Measurements from ENCODE around the gene CEP68. TPM values are rescaled to one million over a fixed set of nuclear protein-coding genes. Genes with fewer than 3 reads are reported as not detected.
"Not testable (repeated sequence)": the region's sequence is repeated elsewhere in the genome, so short reads cannot be mapped to it uniquely, and the experiment has no call there.

CEP68 gene
- polyA plus RNA-seq, 3 donors from 2014 or later = 5.8 to 8.6 (median 7.9) TPM

GRCh38 chr2:65125457-65125856 is 69.2 kb downstream of the CEP68 start:
- not testable (repeated sequence) for H3K36me3 Mint-ChIP-seq
- peak overlapping the region in 1 of 6 donors; percentile 40 for H3K27ac Mint-ChIP-seq

GRCh38 chr2:65128297-65129190 is 72.3 kb downstream of the CEP68 start:
- Mint-ChIP-seq H3K36me3 (peaks cover 0 to 4% (median 0%) of the 10 kb centered on the region in 3 donors), H3K4me1 (peaks cover 53 to 65% of the 10 kb centered on the region in 2 donors), H3K9me3 (no peaks in the 10 kb centered on the region), H3K4me3 (peak overlapping the region; percentile 94 to 99 (median 99)), H3K27ac (peak overlapping the region; percentile 96 to 100 (median 99)), H3K27me3 (ENCODE audit: low read depth in 3 of 3) (peaks cover 2 to 10% (median 3%) of the 10 kb centered on the region in 3 donors)
- DNase-seq = no peak

More at GRCh38 chr2:65125457-65125856, 69.2 kb downstream of the CEP68 start:
- H3K9me3 Mint-ChIP-seq; DNase-seq; H3K27me3 Mint-ChIP-seq (ENCODE audit: low read depth in 3 of 3): not testable (repeated sequence)
- peaks cover 66 to 83% of the 10 kb centered on the region in 2 donors for H3K4me1 Mint-ChIP-seq
- H3K4me3 Mint-ChIP-seq = peak overlapping the region in 1 of 5 donors; percentile 10

DNA sequence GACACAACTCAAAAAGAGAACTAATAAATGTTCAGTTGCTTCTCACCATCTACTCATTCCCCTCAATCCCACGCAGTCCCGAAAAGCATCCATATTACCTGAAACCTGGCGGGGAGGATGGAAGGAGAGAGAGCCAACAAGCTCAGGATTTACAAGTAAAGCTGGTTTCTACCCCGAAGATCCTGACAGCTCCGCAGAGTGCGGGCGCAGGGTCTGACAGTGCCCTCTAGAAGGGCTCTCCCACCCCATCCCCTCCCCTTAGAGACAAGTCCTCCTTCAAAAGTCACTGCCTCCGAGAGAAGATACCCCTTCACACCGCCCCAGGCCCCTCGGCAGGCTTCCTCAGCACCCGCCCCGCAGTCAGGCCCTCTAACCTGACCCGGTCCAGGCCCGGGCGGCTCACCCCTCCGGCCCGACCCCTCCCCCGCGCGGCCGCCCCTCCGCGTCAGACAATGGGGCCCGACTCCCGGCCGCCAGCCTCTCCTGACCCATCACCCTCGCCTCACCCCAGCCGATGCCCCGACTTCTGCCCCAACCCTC is 73.1 kb downstream of the CEP68 start:
- Mint-ChIP-seq H3K4me3 (peak overlapping the region; percentile 94 to 99 (median 99)), H3K27ac (peak overlapping the region; percentile 96 to 100 (median 99)), H3K36me3 (peaks cover 0 to 4% (median 0%) of the 10 kb centered on the region in 3 donors), H3K9me3 (no peaks in the 10 kb centered on the region), H3K27me3 (ENCODE audit: low read depth in 3 of 3) (peaks cover 2 to 12% (median 3%) of the 10 kb centered on the region in 3 donors), H3K4me1 (peaks cover 48 to 58% of the 10 kb centered on the region in 2 donors)
- DNase-seq = no peak

GRCh38 chr2:65129826-65130663 is 73.8 kb downstream of the CEP68 start, which contains the start of gene RAB1A:
Gene RAB1A, minus strand, starts transcription at chr2:65130106. Its CDS starts 191 bp downstream, at chr2:65129915.
- Mint-ChIP-seq H3K9me3 (no peaks in the 10 kb centered on the region), H3K4me3 (peak within 1 kb of the TSS; percentile 94 to 99 (median 99)), H3K27ac (peak within 1 kb of the TSS; percentile 96 to 100 (median 99)), H3K36me3 (peaks cover 0 to 4% (median 0%) of the 10 kb centered on the region in 3 donors), H3K27me3 (ENCODE audit: low read depth in 3 of 3) (peaks cover 2 to 12% (median 3%) of the 10 kb centered on the region in 3 donors), H3K4me1 (peaks cover 42 to 51% of the 10 kb centered on the region in 2 donors)
- DNase-seq = peak; percentile 97 to 98 (median 98)

DNA sequence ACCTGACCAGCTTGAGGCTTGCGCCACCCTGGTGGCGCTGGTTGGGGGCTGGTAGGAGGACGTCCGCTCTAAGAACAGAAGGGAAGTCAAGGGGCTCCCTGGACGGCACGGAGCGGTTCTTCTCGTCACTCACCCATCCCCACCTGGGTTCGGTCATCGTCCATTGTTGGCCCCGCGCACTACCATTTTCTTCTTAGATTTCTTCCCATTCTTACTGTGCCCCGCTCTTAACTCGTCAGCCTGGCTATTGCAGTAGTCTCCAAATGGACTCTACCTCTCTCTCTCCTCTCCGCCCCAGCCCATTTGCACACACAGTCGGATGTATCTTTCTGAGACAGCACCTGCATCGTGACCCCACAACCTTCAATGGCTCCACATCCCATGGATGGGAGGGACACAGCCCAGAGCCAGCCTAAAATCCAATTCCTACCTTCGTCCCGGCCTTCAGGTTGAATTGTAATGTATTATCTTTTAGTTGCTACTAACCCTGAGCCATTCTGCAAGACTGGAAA is 74.5 kb downstream of the CEP68 start:
- H3K4me3 Mint-ChIP-seq = peak overlapping the region; percentile 94 to 99 (median 99)
- H3K4me1 Mint-ChIP-seq = peaks cover 37 to 44% of the 10 kb centered on the region in 2 donors
- peak overlapping the region; percentile 82 to 100 (median 99) for H3K27ac Mint-ChIP-seq
- no peaks in the 10 kb centered on the region for H3K9me3 Mint-ChIP-seq
- no peak for DNase-seq
- peaks cover 0 to 4% (median 0%) of the 10 kb centered on the region in 3 donors for H3K36me3 Mint-ChIP-seq
- H3K27me3 Mint-ChIP-seq (ENCODE audit: low read depth in 3 of 3) = peaks cover 2 to 12% (median 3%) of the 10 kb centered on the region in 3 donors

GRCh38 chr2:65132930-65133329 is 76.7 kb downstream of the CEP68 start:
- H3K27ac Mint-ChIP-seq, H3K4me3 Mint-ChIP-seq, H3K36me3 Mint-ChIP-seq, DNase-seq, H3K9me3 Mint-ChIP-seq: not testable (repeated sequence)
- peaks cover 21 to 24% of the 10 kb centered on the region in 2 donors for H3K4me1 Mint-ChIP-seq
- H3K27me3 Mint-ChIP-seq (ENCODE audit: low read depth in 3 of 3) = peaks cover 1 to 12% (median 2%) of the 10 kb centered on the region in 3 donors

DNA sequence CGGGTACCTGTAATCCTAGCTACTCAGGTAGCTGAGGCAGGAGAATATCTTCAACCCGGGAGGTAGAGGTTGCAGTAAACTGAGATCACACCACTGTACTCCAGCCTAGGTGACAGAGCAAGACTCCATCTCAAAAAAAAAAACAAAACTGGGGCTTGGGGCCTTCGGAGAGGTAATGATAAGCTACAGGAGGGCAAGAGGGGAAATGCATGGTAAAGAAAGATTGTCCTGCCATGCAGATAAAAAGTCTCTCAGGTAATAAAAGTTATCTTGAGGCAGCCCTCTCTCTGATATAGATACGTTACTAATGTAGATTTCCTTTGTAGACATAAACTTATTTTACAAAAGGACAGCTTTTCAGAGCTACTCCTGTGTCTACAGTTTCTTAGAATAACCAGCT is 77.4 kb downstream of the CEP68 start:
- Mint-ChIP-seq H3K4me3 (no peak overlapping the region), H3K36me3 (peaks cover 0 to 4% (median 0%) of the 10 kb centered on the region in 3 donors), H3K4me1 (peaks cover 14 to 18% of the 10 kb centered on the region in 2 donors), H3K9me3 (no peaks in the 10 kb centered on the region), H3K27ac (no peak overlapping the region), H3K27me3 (ENCODE audit: low read depth in 3 of 3) (peaks cover 1 to 12% (median 2%) of the 10 kb centered on the region in 3 donors)
- no peak for DNase-seq

DNA sequence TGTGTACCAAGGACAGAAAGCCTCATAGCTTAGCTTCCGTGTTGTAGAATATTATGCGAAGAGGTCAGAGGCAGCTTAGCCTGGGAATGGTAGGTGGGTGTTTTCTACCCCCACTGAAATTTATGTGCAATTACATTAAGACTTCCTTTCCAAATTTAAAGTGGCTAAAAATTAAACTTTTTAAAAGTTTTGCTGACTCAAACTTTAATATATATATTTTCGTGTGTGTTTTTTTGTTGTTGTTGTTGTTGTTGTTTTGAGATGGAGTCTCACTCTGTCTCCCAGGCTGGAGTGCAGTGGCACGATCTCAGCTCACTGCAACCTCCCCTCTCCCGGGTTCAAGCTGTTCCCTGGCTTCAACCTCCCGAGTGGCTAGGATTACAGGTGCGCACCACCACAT is 77.9 kb downstream of the CEP68 start:
- DNase-seq = no peak
- Mint-ChIP-seq H3K4me1 (peaks cover 9 to 12% of the 10 kb centered on the region in 2 donors), H3K4me3 (no peak overlapping the region), H3K27me3 (ENCODE audit: low read depth in 3 of 3) (peaks cover 1 to 13% (median 2%) of the 10 kb centered on the region in 3 donors), H3K27ac (no peak overlapping the region), H3K9me3 (no peaks in the 10 kb centered on the region), H3K36me3 (peaks cover 0 to 4% (median 0%) of the 10 kb centered on the region in 3 donors)

- H3K27ac Mint-ChIP-seq = no peak overlapping the region
- no peaks in the 10 kb centered on the region for H3K9me3 Mint-ChIP-seq
- H3K36me3 Mint-ChIP-seq = no peaks in the 10 kb centered on the region
- no peak overlapping the region for H3K4me3 Mint-ChIP-seq
- H3K27me3 Mint-ChIP-seq (ENCODE audit: low read depth in 3 of 3) = peaks cover 0 to 4% (median 2%) of the 10 kb centered on the region in 3 donors
- peaks cover 1% of the 10 kb centered on the region in 2 donors for H3K4me1 Mint-ChIP-seq
- DNase-seq = no peak
Measured at GRCh38 chr2:65136253-65136652, 80.0 kb downstream of the CEP68 start.

Other genes starting within 250 kb of the CEP68 start
- 10 to 100 TPM in 1 of 3 donors, 1 to 10 TPM in 2; 7.0 to 10.4 (median 8.2) TPM for gene SLC1A4, start 67.0 kb upstream of the CEP68 start, polyA plus RNA-seq
- gene RAB1A, start 73.7 kb downstream of the CEP68 start, polyA plus RNA-seq = 10 to 100 TPM; 32.7 to 84.7 (median 43.8) TPM
- gene ACTR2, start 171.4 kb downstream of the CEP68 start, polyA plus RNA-seq = 100 to 1,000 TPM; 292 to 478 (median 422) TPM

Measured in immature natural killer cell (primary cell).